Right lobe of liver (tissue), 4 donors: ENCODE results near the gene KIF3B.

Experiments used
- POLR2A ChIP-seq: fragments of 450-650 bp; IDR thresholded peaks from one replicate; pipeline ENCODE4 v1.6.1; 2017; ENCODE audit warnings: antibody characterized with exemption, mild to moderate bottlenecking
- TF ChIP-seq, protein P1 (sequence below), 4 donors: fragments of 200-600 bp in 3 of 4; fragments of 450-650 bp in 1 of 4; IDR thresholded peaks; one replicate each; pipeline versions ENCODE4 v1.5.1 to v1.8.0; 2016 to 2022; ENCODE audit warnings: antibody characterized with exemption in 4 of 4, mild to moderate bottlenecking in 2 of 4
- donor health status: DM: no; HTN: no; CAD: no.
- donor health status: DM: no; HTN: no; CAD: no.
- donor health status: DM: no; HTN: yes; CAD: no.

DNA sequence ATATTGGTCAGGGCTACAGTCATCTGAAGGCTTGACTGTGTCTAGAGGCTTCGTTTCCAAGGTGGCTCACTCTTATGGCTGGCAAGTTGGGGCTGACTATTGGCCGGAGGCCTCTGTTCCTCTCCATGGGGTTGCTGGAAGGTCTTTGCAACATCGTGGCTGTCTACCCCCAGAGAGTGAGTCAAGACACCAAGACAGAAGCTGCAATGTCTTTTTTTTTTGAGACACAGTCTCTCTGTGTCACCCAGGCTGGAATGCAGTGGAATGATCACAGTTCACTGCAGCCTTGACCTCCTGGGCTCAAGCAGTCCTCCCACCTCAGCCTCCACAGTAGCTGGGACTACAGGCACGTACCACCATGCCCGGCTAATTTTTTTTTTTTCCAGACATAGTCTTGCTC, 29.4 kb upstream of the KIF3B start:
- TF ChIP-seq, protein P1, sequence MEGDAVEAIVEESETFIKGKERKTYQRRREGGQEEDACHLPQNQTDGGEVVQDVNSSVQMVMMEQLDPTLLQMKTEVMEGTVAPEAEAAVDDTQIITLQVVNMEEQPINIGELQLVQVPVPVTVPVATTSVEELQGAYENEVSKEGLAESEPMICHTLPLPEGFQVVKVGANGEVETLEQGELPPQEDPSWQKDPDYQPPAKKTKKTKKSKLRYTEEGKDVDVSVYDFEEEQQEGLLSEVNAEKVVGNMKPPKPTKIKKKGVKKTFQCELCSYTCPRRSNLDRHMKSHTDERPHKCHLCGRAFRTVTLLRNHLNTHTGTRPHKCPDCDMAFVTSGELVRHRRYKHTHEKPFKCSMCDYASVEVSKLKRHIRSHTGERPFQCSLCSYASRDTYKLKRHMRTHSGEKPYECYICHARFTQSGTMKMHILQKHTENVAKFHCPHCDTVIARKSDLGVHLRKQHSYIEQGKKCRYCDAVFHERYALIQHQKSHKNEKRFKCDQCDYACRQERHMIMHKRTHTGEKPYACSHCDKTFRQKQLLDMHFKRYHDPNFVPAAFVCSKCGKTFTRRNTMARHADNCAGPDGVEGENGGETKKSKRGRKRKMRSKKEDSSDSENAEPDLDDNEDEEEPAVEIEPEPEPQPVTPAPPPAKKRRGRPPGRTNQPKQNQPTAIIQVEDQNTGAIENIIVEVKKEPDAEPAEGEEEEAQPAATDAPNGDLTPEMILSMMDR (IDR thresholded peaks at IDR 0.05) = no peak
- no peak for TF ChIP-seq POLR2A
